ENCODE results near the gene NLGN2. TPM values are rescaled to one million over a fixed set of nuclear protein-coding genes. Genes with fewer than 3 reads are reported as not detected.

The NLGN2 gene
- total RNA-seq, 1 donor from 2014 or later: 97.5 TPM

GRCh38 chr17:7403977-7404736 lies 3.5 kb upstream of the NLGN2 start, which contains the start of gene TMEM256:
Gene TMEM256 (minus strand): TSS chr17:7404097. CDS start chr17:7404084, 13 bp downstream.
- H3K4me3 Mint-ChIP-seq: peak within 1 kb of the TSS; percentile 87
- TF ChIP-seq CTCF (IDR thresholded peaks at IDR 0.05; ENCODE audit: unreplicated experiment): no peak
- peaks cover 9% of the 10 kb centered on the region for H3K36me3 Mint-ChIP-seq
- H3K27me3 Mint-ChIP-seq (ENCODE audit: low read depth): no peaks in the 10 kb centered on the region
- peaks cover 23% of the 10 kb centered on the region for H3K4me1 Mint-ChIP-seq
- peak within 1 kb of the TSS; percentile 91 for H3K27ac Mint-ChIP-seq
- peak; percentile 93 to 96 for DNase-seq (ENCODE audit: low spot score in 2 of 2, unreplicated experiment in 2 of 2)
- no peaks in the 10 kb centered on the region for H3K9me3 Mint-ChIP-seq

GRCh38 chr17:7404737-7405349 lies 2.8 kb upstream of the NLGN2 start:
- peaks cover 13% of the 10 kb centered on the region for H3K36me3 Mint-ChIP-seq
- no peak for DNase-seq (ENCODE audit: low spot score in 2 of 2, unreplicated experiment in 2 of 2)

GRCh38 chr17:7405350-7406234 lies 2.1 kb upstream of the NLGN2 start:
- peak overlapping the region; percentile 84 for H3K27ac Mint-ChIP-seq
- no peaks in the 10 kb centered on the region for H3K9me3 Mint-ChIP-seq
- DNase-seq (ENCODE audit: low spot score in 2 of 2, unreplicated experiment in 2 of 2): no peak
- H3K4me3 Mint-ChIP-seq: peak overlapping the region; percentile 80
- no peaks in the 10 kb centered on the region for H3K27me3 Mint-ChIP-seq (ENCODE audit: low read depth)
- no peak for TF ChIP-seq CTCF (IDR thresholded peaks at IDR 0.05; ENCODE audit: unreplicated experiment)
- H3K4me1 Mint-ChIP-seq: peaks cover 23% of the 10 kb centered on the region
- peaks cover 19% of the 10 kb centered on the region for H3K36me3 Mint-ChIP-seq

More at GRCh38 chr17:7404737-7405349, 2.8 kb upstream of the NLGN2 start:
- peak overlapping the region; percentile 91 for H3K27ac Mint-ChIP-seq
- peak overlapping the region; percentile 87 for H3K4me3 Mint-ChIP-seq
- peaks cover 23% of the 10 kb centered on the region for H3K4me1 Mint-ChIP-seq
- H3K9me3 Mint-ChIP-seq: no peaks in the 10 kb centered on the region
- no peak for TF ChIP-seq CTCF (IDR thresholded peaks at IDR 0.05; ENCODE audit: unreplicated experiment)
- H3K27me3 Mint-ChIP-seq (ENCODE audit: low read depth): no peaks in the 10 kb centered on the region

GRCh38 chr17:7406235-7406825 lies 1.3 kb upstream of the NLGN2 start:
- peaks cover 22% of the 10 kb centered on the region for H3K36me3 Mint-ChIP-seq
- no peaks in the 10 kb centered on the region for H3K27me3 Mint-ChIP-seq (ENCODE audit: low read depth)
- peak overlapping the region; percentile 82 for H3K27ac Mint-ChIP-seq
- no peak for TF ChIP-seq CTCF (IDR thresholded peaks at IDR 0.05; ENCODE audit: unreplicated experiment)
- H3K9me3 Mint-ChIP-seq: no peaks in the 10 kb centered on the region
- H3K4me1 Mint-ChIP-seq: peaks cover 23% of the 10 kb centered on the region
- DNase-seq (ENCODE audit: low spot score in 2 of 2, unreplicated experiment in 2 of 2): no peak
- peak overlapping the region; percentile 73 for H3K4me3 Mint-ChIP-seq

GRCh38 chr17:7407082-7407481 lies 563 bp upstream of the NLGN2 start:
- Mint-ChIP-seq H3K36me3 (peaks cover 18% of the 10 kb centered on the region), H3K4me3 (peak overlapping the region; percentile 30), H3K27ac (no peak overlapping the region), H3K27me3 (ENCODE audit: low read depth) (no peaks in the 10 kb centered on the region), H3K4me1 (peaks cover 23% of the 10 kb centered on the region), H3K9me3 (no peaks in the 10 kb centered on the region)
- DNase-seq (ENCODE audit: low spot score in 2 of 2, unreplicated experiment in 2 of 2): no peak
- no peak for TF ChIP-seq CTCF (IDR thresholded peaks at IDR 0.05; ENCODE audit: unreplicated experiment)
